Stimulated activated naive CD4-positive, alpha-beta T cell treated with Interleukin-2 at 50 U/mL for 16 hours (primary cell): ENCODE results near the gene ATP11A.
"Not testable (repeated sequence)": the region's sequence is repeated elsewhere in the genome, so short reads cannot be mapped to it uniquely, and the experiment has no call there.

Source experiments
- DNase-seq: peaks from one replicate; lab custom pipeline; 2025; lab: John Stamatoyannopoulos, UW

Gene ATP11A

DNA sequence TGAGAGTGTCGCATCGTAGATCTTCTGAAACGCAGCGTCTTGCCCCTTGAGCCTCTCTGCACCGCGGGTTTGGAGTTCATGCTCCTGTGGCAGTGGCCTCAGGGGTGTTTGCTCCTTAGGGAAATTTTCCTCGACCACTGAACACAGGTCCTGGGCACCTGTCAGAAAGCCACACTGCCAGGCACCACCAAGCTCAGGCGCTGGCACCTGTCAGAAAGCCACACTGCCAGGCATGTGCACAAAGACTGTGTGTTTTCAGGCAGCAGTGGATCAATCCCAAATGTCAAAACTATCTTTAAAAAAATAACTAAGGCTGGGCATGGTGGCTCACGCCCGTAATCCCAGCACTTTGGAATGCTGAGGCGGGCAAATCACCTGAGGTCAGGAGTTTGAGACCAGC is 87.1 kb downstream of the ATP11A start:
- DNase-seq: no peak

DNA sequence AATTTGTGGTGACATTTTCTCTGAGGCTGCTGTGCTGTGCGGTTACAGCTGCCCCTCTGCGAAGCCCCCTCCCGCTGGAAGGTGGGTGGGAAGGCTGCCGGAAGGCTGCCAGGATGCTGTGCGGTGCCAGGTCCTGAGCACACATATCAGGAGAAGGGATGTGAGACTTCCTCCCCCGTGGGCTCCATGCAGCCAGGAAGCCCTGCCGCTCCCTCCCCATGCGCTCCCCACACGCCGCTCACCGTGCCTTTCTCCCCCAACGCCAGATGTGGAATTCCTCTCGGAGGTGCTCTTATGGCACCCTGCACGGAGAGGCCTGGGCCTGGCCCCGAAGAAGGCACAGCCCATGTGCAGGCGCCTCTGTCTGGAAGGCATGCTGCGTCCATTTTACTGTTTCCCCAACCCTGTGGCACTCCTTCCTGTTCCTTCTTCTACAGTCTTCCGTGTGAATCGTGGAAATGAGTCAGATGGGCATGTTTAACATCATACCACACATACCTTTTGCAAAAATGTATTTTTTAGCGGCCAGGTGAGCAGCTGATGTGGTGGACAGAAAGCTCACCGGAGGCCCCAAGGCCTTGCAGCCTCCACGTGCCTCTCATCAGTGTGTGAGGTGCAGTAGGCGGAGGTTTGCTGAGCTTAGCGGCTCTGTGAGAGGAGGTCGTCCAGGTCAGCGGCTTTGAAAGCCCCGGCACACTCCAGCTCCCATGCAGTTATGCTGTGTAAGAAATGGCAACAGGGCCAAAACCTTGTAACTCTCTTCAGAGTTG is 88.0 kb downstream of the ATP11A start:
- no peak for DNase-seq

DNA sequence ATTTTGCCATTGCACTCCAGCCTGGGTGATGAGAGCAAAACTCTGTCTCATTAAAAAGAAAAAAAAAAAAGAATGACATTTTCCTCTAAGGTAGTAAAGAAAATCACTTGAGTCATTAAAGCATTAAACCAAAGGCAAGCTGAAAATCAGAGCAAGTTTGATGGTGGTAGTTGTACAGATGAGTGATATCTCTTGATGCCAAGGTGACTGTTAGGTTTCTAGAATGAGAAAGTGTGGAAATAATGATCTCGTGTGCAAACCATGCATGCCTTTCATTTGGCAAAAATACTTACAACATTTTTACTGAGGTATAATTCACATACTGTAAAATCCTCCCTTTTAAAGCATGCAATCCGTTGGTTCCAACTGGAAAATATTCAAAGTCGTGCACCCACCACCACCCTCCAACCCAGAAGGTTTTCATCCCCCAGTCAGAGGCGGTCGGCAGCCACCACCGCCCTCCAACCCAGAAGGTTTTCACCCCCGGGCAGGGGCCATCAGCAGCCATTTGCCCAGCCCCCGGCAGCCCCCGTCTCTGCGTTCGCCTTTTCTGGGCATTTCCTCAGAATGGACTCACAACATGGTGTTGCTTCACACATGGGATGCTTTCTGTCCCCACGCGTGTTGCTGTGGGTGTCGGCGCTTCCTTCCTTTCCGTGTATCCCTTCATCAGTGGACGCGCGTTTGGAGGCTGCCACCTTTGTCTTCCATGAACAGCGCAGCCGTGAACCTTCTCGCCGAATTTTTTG is 90.2 kb downstream of the ATP11A start:
- DNase-seq: no peak

GRCh38 chr13:112781287-112781686 is 91.4 kb downstream of the ATP11A start:
- no peak for DNase-seq

DNA sequence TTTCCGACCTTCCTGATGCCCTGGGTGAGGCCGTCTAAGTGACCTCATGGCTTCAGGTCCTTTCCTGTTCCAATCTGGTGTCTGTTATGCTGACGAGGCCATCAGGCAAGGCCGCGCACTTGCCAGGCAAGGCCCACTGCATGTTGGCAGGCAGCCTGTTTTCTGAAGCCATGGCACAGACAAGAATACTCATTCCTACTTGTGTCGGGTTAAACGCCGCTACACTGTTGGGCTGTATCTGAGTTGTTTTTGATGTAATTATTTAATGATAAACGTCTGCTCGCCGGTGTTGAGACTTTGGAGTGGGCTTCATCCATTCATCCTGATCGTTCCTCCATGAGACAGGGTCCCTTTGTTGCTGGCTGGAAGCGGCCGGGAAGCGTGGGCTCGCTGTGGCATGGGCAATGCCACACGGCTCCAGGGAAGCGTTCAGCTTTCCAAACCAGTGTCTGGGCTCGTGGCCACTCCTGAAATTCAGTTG is 92.1 kb downstream of the ATP11A start:
- DNase-seq: no peak

DNA sequence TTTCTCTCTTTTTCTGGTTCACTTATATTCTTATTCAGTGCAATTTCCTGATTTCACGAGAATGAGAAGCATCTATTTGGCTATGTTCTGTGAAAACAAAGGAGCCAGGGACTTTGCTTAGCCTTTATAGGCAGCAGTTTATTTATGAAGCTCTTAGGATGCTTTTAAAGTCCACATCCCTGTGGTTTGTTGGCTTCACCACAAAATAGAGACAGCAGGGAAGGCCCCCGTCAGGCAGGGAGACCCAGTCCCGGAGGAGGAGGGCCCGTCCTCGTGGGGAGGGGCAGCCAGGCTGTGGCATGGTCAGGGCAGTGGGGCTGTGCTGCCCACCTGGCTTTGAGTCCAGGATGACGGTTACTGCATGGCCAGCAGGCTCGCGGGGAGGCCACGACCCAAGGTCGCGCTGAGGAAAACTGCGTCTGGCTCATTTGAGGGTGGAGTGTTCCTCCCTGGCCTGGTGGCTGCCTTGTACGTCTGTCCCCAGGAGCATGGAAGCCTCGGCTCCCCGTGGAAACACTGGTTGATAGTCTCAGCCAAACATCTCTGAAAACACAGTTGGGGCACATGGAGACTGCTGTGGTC is 92.7 kb downstream of the ATP11A start:
- no peak for DNase-seq

GRCh38 chr13:112783135-112783977 is 93.5 kb downstream of the ATP11A start:
- DNase-seq: no peak

GRCh38 chr13:112783978-112784371 is 94.1 kb downstream of the ATP11A start:
- DNase-seq: no peak

- DNase-seq: no peak
These were observed 95.1 kb downstream of the ATP11A start for GRCh38 chr13:112784811-112785482.

DNA sequence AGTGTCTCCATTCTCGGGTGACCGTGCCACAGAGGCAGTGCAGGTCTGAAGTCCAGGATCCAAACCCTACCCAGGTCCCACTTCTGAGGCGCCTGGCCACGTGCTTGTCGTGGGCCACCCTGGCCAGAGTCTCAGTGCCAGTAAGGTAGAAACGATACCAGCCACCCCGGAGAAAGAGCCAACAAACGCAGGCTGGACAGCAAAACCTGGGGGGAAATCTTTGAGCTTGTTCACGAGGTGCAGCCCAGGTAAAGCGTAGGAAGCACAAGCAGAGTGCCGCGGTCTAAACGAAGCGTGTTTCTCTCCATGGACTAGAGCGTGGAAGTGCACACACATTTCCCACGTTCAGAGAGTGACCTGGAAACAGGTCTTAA is 95.6 kb downstream of the ATP11A start:
- no peak for DNase-seq

DNA sequence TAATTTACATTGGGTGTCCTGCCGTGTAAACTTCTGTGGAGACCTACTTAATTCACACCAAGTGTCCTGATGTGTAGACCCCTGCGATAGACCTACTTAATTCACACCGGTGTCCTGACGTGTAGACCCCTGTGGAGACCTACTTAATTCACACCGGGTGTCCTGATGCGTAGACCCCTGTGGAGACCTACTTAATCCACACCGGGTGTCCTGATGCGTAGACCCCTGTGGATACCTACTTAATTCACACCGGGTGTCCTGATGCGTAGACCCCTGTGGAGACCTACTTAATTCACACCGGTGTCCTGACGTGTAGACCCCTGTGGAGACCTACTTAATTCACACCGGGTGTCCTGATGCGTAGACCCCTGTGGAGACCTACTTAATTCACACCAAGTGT is 97.0 kb downstream of the ATP11A start:
- DNase-seq: not testable (repeated sequence)

DNA sequence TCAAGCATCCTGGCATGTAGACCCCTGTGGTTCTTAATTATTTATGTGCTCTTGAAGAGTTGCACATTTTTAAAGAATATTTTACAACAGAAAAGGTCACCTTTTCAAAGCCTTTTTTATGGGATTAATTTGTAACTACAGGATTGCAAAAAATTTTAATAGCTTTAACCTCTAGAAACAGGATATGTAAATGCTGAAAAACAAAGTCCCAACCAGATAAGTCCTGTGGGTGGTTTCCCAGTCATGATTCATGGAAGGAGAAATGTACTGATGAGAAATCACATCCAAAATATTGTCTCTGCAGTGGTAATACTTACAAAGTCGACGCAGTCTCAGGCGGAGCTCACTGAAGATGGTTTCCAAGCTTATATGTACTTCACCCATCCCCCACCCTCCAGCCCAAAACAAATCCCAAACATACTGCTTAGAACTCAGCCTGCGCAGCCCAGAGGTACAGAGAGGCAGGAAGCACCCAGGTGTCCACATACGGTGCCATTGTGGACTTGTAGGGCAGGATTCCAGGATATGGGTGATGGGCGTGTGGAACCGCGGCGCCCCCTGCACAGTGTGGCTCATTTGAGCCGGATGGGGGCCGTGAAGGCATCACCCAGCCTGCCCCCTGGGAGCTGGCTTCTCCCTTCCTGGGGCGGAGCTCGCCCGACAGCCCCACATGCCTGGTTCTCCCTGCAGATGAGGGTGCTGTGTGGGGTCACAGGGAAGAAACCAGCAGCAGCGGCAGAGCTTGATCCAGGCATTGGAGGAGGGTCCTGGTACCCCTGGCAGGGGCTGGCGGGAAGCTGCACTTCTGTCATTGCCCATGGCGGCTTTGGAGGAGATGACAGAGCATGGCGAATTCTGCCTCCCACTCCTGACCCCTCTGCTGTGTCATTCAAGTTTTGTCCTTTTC is 101.2 kb downstream of the ATP11A start:
- no peak for DNase-seq

- DNase-seq: no peak
These were observed 102.0 kb downstream of the ATP11A start for GRCh38 chr13:112791663-112792440.

DNA sequence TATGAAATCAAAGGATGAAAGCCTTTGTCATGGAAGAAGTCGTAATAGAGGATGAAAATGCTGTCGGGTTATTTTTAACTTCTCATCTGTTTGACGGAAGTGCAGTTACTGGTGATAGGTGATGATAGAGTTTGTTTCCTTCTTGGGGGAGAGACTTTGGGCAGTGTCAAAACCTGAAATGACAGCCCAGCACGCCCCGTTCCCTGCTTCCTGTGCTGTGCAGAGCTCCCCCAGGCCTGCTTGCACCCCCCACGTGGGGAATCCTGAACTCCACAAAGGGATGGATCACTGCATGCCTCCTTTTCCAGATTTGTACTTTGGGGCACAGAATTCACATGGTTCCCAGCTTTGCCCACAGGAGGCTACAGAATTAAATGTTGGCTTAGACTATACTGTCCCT is 102.7 kb downstream of the ATP11A start:
- no peak for DNase-seq

- DNase-seq: no peak
These were observed 104.0 kb downstream of the ATP11A start for GRCh38 chr13:112793545-112794445.

GRCh38 chr13:112795277-112795676 is 105.4 kb downstream of the ATP11A start:
- no peak for DNase-seq

DNA sequence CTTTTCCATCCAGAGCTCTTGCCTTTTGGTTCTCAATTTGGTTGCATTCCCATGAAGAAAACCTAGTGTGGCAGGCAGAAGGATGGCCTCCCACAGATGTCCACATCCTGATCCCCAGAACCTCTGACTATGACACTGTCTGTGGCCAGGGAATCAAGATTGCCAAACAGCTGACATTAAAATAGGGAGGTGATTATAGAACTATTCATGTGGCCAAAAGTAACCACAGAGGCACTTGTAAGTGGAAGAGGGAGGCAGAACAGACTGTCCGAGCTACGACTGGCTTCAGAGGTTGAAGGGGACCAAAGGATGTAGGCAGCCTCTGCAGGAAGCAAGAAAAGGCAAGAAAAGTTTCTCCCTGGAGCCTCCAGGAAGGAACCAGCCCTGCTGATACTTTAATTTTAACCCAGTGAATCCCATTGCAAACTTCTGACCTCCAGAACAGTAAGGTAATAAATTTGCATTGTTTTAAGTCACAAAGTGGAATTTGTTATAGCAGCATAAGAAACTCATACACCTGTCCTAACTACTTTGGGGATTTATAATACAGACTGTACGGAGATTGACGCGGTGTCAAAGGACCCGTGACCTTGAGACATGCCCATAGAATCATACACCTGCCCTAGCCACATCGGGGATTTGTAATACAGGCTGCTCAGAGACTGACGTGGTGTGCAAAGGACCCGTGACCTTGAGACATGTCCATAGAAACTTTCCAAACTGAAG is 106.5 kb downstream of the ATP11A start:
- no peak for DNase-seq

GRCh38 chr13:112799394-112799793 is 109.6 kb downstream of the ATP11A start:
- no peak for DNase-seq
